ENCODE measurements around the gene TRABD2B.

DNA sequence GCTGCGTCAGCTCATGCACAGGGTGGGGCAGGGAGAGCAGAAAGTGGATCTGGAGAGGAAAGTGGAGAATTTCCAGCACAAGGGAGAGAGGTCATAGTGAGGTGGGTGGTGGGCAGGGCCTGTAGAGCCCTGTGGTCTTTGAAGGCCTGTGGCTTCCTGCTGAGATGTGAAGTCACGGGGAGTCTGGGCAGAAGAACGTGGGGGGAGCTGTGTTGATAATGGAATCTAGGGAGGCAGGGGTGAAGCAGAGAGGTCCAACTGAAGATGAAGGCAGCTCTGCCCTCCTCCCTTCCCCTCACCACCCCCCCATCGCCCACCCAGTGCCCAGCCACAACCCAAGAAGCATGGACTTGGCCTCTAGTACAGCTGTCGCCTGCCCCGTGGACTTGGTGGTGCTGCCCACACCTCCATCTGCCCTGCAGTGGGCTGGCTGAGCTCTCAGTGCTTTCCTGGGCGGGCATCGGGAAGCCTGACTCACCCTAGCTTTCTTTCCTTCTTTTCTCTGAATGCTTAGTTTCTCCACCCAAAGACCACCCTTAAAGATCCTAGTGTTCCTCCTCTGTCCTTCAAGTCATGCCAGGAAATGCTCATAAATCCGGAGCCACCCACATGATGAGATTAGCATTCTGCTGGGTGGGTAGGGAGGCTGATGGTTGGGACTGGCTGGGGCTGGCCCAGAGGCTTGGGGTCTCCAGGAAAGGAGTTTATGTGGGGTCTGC, 186.1 kb downstream of the TRABD2B start:
- TF ChIP-seq EZH2 (IDR thresholded peaks at IDR 0.05; ENCODE audit: borderline replicate concordance), result no peak
- TF ChIP-seq, protein P1, sequence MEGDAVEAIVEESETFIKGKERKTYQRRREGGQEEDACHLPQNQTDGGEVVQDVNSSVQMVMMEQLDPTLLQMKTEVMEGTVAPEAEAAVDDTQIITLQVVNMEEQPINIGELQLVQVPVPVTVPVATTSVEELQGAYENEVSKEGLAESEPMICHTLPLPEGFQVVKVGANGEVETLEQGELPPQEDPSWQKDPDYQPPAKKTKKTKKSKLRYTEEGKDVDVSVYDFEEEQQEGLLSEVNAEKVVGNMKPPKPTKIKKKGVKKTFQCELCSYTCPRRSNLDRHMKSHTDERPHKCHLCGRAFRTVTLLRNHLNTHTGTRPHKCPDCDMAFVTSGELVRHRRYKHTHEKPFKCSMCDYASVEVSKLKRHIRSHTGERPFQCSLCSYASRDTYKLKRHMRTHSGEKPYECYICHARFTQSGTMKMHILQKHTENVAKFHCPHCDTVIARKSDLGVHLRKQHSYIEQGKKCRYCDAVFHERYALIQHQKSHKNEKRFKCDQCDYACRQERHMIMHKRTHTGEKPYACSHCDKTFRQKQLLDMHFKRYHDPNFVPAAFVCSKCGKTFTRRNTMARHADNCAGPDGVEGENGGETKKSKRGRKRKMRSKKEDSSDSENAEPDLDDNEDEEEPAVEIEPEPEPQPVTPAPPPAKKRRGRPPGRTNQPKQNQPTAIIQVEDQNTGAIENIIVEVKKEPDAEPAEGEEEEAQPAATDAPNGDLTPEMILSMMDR (IDR thresholded peaks at IDR 0.05; ENCODE audit: poor library complexity), result no peak

Measured in hepatocyte (in vitro differentiated cells).